NOMO-1 treated with DMSO at 0.1 percent for 48 hours (cell line): ENCODE measurements around the gene NUP205.
A peak's percentile ranks its signal among the peaks of the same experiment; 100 is the strongest.

ENCODE experiments used
- DNase-seq: peaks from one replicate; lab custom pipeline; 2025; ENCODE audit not compliant: unreplicated experiment; lab: John Stamatoyannopoulos, UW

Gene NUP205

GRCh38 chr7:135557455-135558336 lies at the start of gene NUP205:
Gene NUP205, plus strand, starts transcription at chr7:135557917. Its CDS starts 28 bp downstream, at chr7:135557945.
- peak; percentile 60 for DNase-seq

- peak; percentile 15 for DNase-seq
These were observed 48.7 kb upstream of the NUP205 start for GRCh38 chr7:135508883-135509588.

- no peak for DNase-seq
These were observed 48.2 kb upstream of the NUP205 start for GRCh38 chr7:135509589-135509838.

- DNase-seq, result peak; percentile 82
These were observed 47.7 kb upstream of the NUP205 start, which contains the start of gene CNOT4 for GRCh38 chr7:135509839-135510591. Gene CNOT4, minus strand, starts transcription at chr7:135510102. Its CDS starts 71,771 bp downstream, at chr7:135438331.

- DNase-seq, result no peak
These were observed 47.0 kb upstream of the NUP205 start for GRCh38 chr7:135510592-135511183.

GRCh38 chr7:135512135-135512887 lies 45.4 kb upstream of the NUP205 start:
- DNase-seq, result peak; percentile 56

- no peak for DNase-seq
These were observed 42.9 kb upstream of the NUP205 start for GRCh38 chr7:135514856-135515255.

- no peak for DNase-seq
These were observed 40.7 kb upstream of the NUP205 start for GRCh38 chr7:135517060-135517459.

GRCh38 chr7:135518748-135519147 lies 39.0 kb upstream of the NUP205 start:
- DNase-seq, result no peak

- DNase-seq, result no peak
These were observed 38.5 kb upstream of the NUP205 start for GRCh38 chr7:135519233-135519688.

GRCh38 chr7:135519871-135520270 lies 37.8 kb upstream of the NUP205 start:
- DNase-seq, result no peak

GRCh38 chr7:135522509-135522908 lies 35.2 kb upstream of the NUP205 start:
- DNase-seq, result no peak

- DNase-seq, result no peak
These were observed 34.6 kb upstream of the NUP205 start for GRCh38 chr7:135523146-135523545.

GRCh38 chr7:135525426-135525825 lies 32.3 kb upstream of the NUP205 start:
- no peak for DNase-seq

- DNase-seq, result no peak
These were observed 30.7 kb upstream of the NUP205 start for GRCh38 chr7:135527025-135527424.

GRCh38 chr7:135536150-135536549 lies 21.6 kb upstream of the NUP205 start:
- DNase-seq, result peak; percentile 46

GRCh38 chr7:135537453-135537852 lies 20.3 kb upstream of the NUP205 start:
- DNase-seq, result no peak

- DNase-seq, result peak; percentile 43
These were observed 19.8 kb upstream of the NUP205 start for GRCh38 chr7:135537905-135538304.

- no peak for DNase-seq
These were observed 19.3 kb upstream of the NUP205 start for GRCh38 chr7:135538376-135538775.

GRCh38 chr7:135539629-135540028 lies 18.1 kb upstream of the NUP205 start:
- no peak for DNase-seq
